IMR-90 (cell line): ENCODE data around the gene NGEF. TPM values are rescaled to one million over a fixed set of nuclear protein-coding genes. Genes with fewer than 3 reads are reported as not detected.

Experiments used
- ATAC-seq: fragments of 200-7000 bp; cut with Tn5 transposase; 2 replicates; pipeline ENCODE4 v1.9.1; 2020; ENCODE audit warnings: low read depth, mild to moderate bottlenecking, moderate library complexity
- BruUV-seq: library from RNA; stranded (reverse); fragments of 400-500 nt; replicated peaks from 2 replicates; lab custom pipeline; 2021; lab: Mats Ljungman, UMichigan
- CTCF ChIA-PET: fragments of 300-600 bp; formaldehyde crosslinking; extraction: SDS; loops from one replicate; lab custom pipeline; 2021; ENCODE audit warnings: antibody characterized with exemption; lab: Yijun Ruan, JAX
- POLR2A ChIA-PET: fragments of 300-600 bp; sonication (Branson Sonifier 250); formaldehyde crosslinking; loops from one replicate; lab custom pipeline; 2022; ENCODE audit warnings: antibody characterized with exemption; ENCODE audit not compliant: unreplicated experiment; lab: Charles Lee
- DNase-seq: peaks from one replicate; pipeline ENCODE4 v3.0.0; 2013
- H2AFZ ChIP-seq: replicated peaks from 2 replicates; pipeline ENCODE3; 2013; ENCODE audit warnings: low read length, mild to moderate bottlenecking; ENCODE audit not compliant: poor library complexity
- H2AK5ac ChIP-seq: 2 replicates; pipeline ENCODE4 v1.6.1; 2013; ENCODE audit warnings: low read depth, low read length, inconsistent platforms
- H2AK9ac ChIP-seq: replicated peaks from 2 replicates; pipeline ENCODE3; 2013; ENCODE audit warnings: mild to moderate bottlenecking, low read depth, low read length, moderate library complexity; ENCODE audit not compliant: poor library complexity
- H2BK120ac ChIP-seq: 2 replicates; pipeline ENCODE4 v1.6.1; 2013; ENCODE audit warnings: low read depth, low read length, inconsistent platforms
- H2BK15ac ChIP-seq: 3 replicates; pipeline ENCODE4 v1.6.1; 2013; ENCODE audit warnings: low read depth, low read length, inconsistent platforms
- H2BK20ac ChIP-seq: 2 replicates; pipeline ENCODE4 v1.6.1; 2013; ENCODE audit warnings: low read depth, mild to moderate bottlenecking, inconsistent platforms, low read length, moderate library complexity
- H2BK5ac ChIP-seq: 2 replicates; pipeline ENCODE4 v1.6.1; 2013; ENCODE audit warnings: mild to moderate bottlenecking, low read depth, low read length, inconsistent platforms; ENCODE audit not compliant: poor library complexity, severe bottlenecking
- H3K14ac ChIP-seq: replicated peaks from 2 replicates; pipeline ENCODE4 v1.6.1; 2013; ENCODE audit warnings: low read depth, low read length, inconsistent platforms
- H3K18ac ChIP-seq: 2 replicates; pipeline ENCODE4 v1.6.1; 2013; ENCODE audit warnings: low read depth, low read length, control low read depth
- H3K23ac ChIP-seq: 2 replicates; pipeline ENCODE4 v1.6.1; 2013; ENCODE audit warnings: low read depth, low read length, inconsistent platforms
- H3K27ac ChIP-seq: 2 replicates; pipeline ENCODE4 v1.5.1; 2013; ENCODE audit warnings: mild to moderate bottlenecking, control low read depth, low read length; ENCODE audit not compliant: insufficient read depth
- H3K27me3 ChIP-seq: 2 replicates; pipeline ENCODE4 v1.6.1; 2013; ENCODE audit warnings: low read length; ENCODE audit not compliant: control insufficient read depth, insufficient read depth
- H3K36me3 ChIP-seq: 2 replicates; pipeline ENCODE4 v1.6.1; 2013; ENCODE audit warnings: low read length, mixed read lengths; ENCODE audit not compliant: control insufficient read depth, insufficient read depth
- H3K4ac ChIP-seq: 2 replicates; pipeline ENCODE4 v1.6.1; 2013; ENCODE audit warnings: low read depth, low read length, inconsistent platforms
- H3K4me1 ChIP-seq: 2 replicates; pipeline ENCODE4 v1.6.1; 2013; ENCODE audit warnings: low read length, mixed read lengths; ENCODE audit not compliant: control insufficient read depth, insufficient read depth
- H3K4me2 ChIP-seq: 2 replicates; pipeline ENCODE4 v1.6.1; 2013; ENCODE audit warnings: low read depth, mild to moderate bottlenecking, control low read depth, low read length, moderate library complexity
- H3K4me3 ChIP-seq: 2 replicates; pipeline ENCODE4 v1.5.1; 2013; ENCODE audit warnings: low read depth, mild to moderate bottlenecking, control low read depth, low read length, moderate library complexity; ENCODE audit not compliant: insufficient read depth
- H3K56ac ChIP-seq: 2 replicates; pipeline ENCODE4 v1.6.1; 2013; ENCODE audit warnings: low read length, inconsistent platforms; ENCODE audit not compliant: insufficient read depth; ENCODE audit errors: extremely low read depth
- H3K79me1 ChIP-seq, 2 experiments: 2 replicates each; pipeline ENCODE4 v1.6.1; 2013; ENCODE audit warnings: low read length in 2 of 2, inconsistent platforms in 1 of 2, low read depth in 1 of 2
- H3K9ac ChIP-seq: 2 replicates; pipeline ENCODE4 v1.6.1; 2013; ENCODE audit warnings: low read depth, low read length, control low read depth
- H3K9me1 ChIP-seq: 2 replicates; pipeline ENCODE4 v1.6.1; 2013; ENCODE audit warnings: low read length, inconsistent platforms; ENCODE audit not compliant: insufficient read depth
- H3K9me3 ChIP-seq: 2 replicates; pipeline ENCODE4 v1.6.1; 2013; ENCODE audit warnings: low read length; ENCODE audit not compliant: control insufficient read depth, insufficient read depth
- H4K20me1 ChIP-seq: 2 replicates; pipeline ENCODE4 v1.6.1; 2013; ENCODE audit warnings: low read length, inconsistent platforms; ENCODE audit not compliant: insufficient read depth
- H4K5ac ChIP-seq: 2 replicates; pipeline ENCODE4 v1.6.1; 2013; ENCODE audit warnings: mild to moderate bottlenecking, low read depth, low read length, control low read depth
- H4K8ac ChIP-seq, 2 experiments: 2 replicates each; pipeline ENCODE4 v1.6.1; 2013; ENCODE audit warnings: low read depth in 2 of 2, low read length in 2 of 2, control low read depth in 1 of 2, inconsistent platforms in 1 of 2
- H4K91ac ChIP-seq: 2 replicates; pipeline ENCODE4 v1.6.1; 2013; ENCODE audit warnings: low read depth, low read length, inconsistent platforms; ENCODE audit not compliant: insufficient read depth
- MAFK ChIP-seq: IDR thresholded peaks from 2 replicates; pipeline ENCODE4 v1.6.1; 2012; ENCODE audit warnings: low read depth, low read length, improper control_type of control experiment
- MXI1 ChIP-seq: IDR thresholded peaks from 2 replicates; pipeline ENCODE4 v1.6.1; 2012; ENCODE audit warnings: low read depth, mild to moderate bottlenecking, low read length, moderate library complexity, borderline replicate concordance
- RCOR1 ChIP-seq: IDR thresholded peaks from 2 replicates; pipeline ENCODE4 v1.6.1; 2012; ENCODE audit warnings: mild to moderate bottlenecking, low read length, improper control_type of control experiment; ENCODE audit not compliant: insufficient replicate concordance
- RFX5 ChIP-seq: IDR thresholded peaks from 2 replicates; pipeline ENCODE4 v1.8.0; 2012; ENCODE audit warnings: low read depth, mild to moderate bottlenecking, low read length, moderate library complexity
- WGBS, 2 experiments: methylation state at CpG; one replicate each; pipeline versions ENCODE4 v1.1.5 to v1.1.7; 2013; ENCODE audit warnings: missing lambda C conversion rate in 2 of 2; ENCODE audit not compliant: insufficient read length in 1 of 2; ENCODE audit errors: extremely low coverage in 2 of 2; 5-methylcytosine and 5-hydroxymethylcytosine counted together
- dilution Hi-C: fragments of 300-500 bp; cut with HindIII; formaldehyde crosslinking; loops from one replicate; pipeline ENCODE4 v1.14.3; 2018; ENCODE audit warnings: low sequenced_read_pairs; ENCODE audit not compliant: unreplicated experiment
- in situ Hi-C: fragments of 300-500 bp; cut with MboI; formaldehyde crosslinking; loops from 3 replicates; pipeline ENCODE4 v1.14.3; 2019; ENCODE audit warnings: low sequenced_read_pairs, inconsistent platforms, mixed read lengths
- intact Hi-C: fragments of 100-400 bp; cut with micrococcal nuclease; formaldehyde crosslinking; loops from 2 replicates; pipeline ENCODE4 v1.10.0; 2022
- polyA plus RNA-seq, 3 experiments: library from polyadenylated mRNA; depleted of rRNA; stranded (reverse); fragments of >200 nt; gene quantifications; 2 replicates each; pipeline ENCODE4 v1.2.3, GENCODE V29; 2012; ENCODE audit warnings: low replicate concordance in 1 of 3
- total RNA-seq: library from RNA; depleted of rRNA; stranded (reverse); fragments of >200 nt; gene quantifications from 2 replicates; pipeline ENCODE4 v1.2.3, GENCODE V29; 2012

The NGEF gene
- total and polyA plus RNA-seq, 2 of the 4 experiments (the other 2 are of a cell fraction), result 1.1 to 1.7 TPM

- Histone ChIP-seq H2BK20ac (no peak overlapping the region), H4K91ac (no peak overlapping the region), H2AK9ac (peak overlapping the region; percentile 42), H3K4me3 (no peak overlapping the region), H2BK5ac (peak overlapping the region; percentile 29), H3K4ac (no peak overlapping the region), H3K4me1 (peaks cover under 1% of the 10 kb centered on the region; the same call in 1 of the 2 replicates), H3K36me3 (no peaks in the 10 kb centered on the region), H3K18ac (no peak overlapping the region), H2AFZ (peak overlapping the region; percentile 43), H2BK15ac (no peak overlapping the region), H2AK5ac (no peak overlapping the region; the same call in 1 of the 2 replicates), H3K14ac (peak overlapping the region; percentile 32; the same call in 1 of the 2 replicates), H3K9me1 (peaks cover 10% of the 10 kb centered on the region; the same call in 1 of the 2 replicates), H3K23ac (no peak overlapping the region), H4K8ac (no peak overlapping the region), H3K27ac (no peak overlapping the region), H3K9me3 (no peaks in the 10 kb centered on the region), H4K5ac (no peak overlapping the region), H3K9ac (no peak overlapping the region), H3K4me2 (no peak overlapping the region), H4K20me1 (no peaks in the 10 kb centered on the region), H3K56ac (no peak overlapping the region), H2BK120ac (no peak overlapping the region), H3K27me3 (peaks cover 6% of the 10 kb centered on the region; the same call in 1 of the 2 replicates), H3K79me1 (no peaks in the 10 kb centered on the region)
- no TSS peak for BruUV-seq
- CTCF ChIA-PET, result no interaction called here
- WGBS, 2 experiments, result 94% methylated on average over 4 of the region's 11 CpGs; no CpG with 5 or more reads in 1 of the 2 experiments
- dilution Hi-C loops (no loop called here), intact Hi-C loops (no loop called here), in situ Hi-C loops (no loop called here)
- DNase-seq (no peak), ATAC-seq (no peak)
- no peak for TF ChIP-seq RCOR1
- TF ChIP-seq MAFK, result no peak
- no peak for TF ChIP-seq MXI1
- no peak for TF ChIP-seq RFX5
- POLR2A ChIA-PET, result no interaction called here
Measured at GRCh38 chr2:232886176-232886575, 126.9 kb downstream of the NGEF start.
